Liver (tissue), 9 donors: Measurements from ENCODE around the gene CEP131. TPM values are rescaled to one million over a fixed set of nuclear protein-coding genes. Genes with fewer than 3 reads are reported as not detected.

Experiments used
- DNase-seq: peaks from one replicate; pipeline ENCODE4 v3.0.0-alpha.2; 2017; ENCODE audit warnings: low spot score
- H3K27ac ChIP-seq, 2 donors: one replicate each; pipeline ENCODE4 v1.7.0; 2013; ENCODE audit warnings: inconsistent platforms in 2 of 2, low read length in 2 of 2, control low read depth in 1 of 2, low read depth in 1 of 2, mild to moderate bottlenecking in 1 of 2
- H3K27me3 ChIP-seq, 4 donors: one replicate each; pipeline versions ENCODE4 v1.6.1 to v1.7.0; 2013; ENCODE audit warnings: low read length in 3 of 4, inconsistent platforms in 1 of 4, mild to moderate bottlenecking in 1 of 4, moderate library complexity in 1 of 4; ENCODE audit not compliant: control insufficient read depth in 4 of 4, insufficient read depth in 4 of 4
- H3K36me3 ChIP-seq, 4 donors: one replicate each; pipeline versions ENCODE4 v1.6.1 to v1.7.0; 2013; ENCODE audit warnings: low read length in 3 of 4, mild to moderate bottlenecking in 3 of 4, low read depth in 1 of 4, moderate library complexity in 1 of 4; ENCODE audit not compliant: control insufficient read depth in 4 of 4, insufficient read depth in 3 of 4
- H3K4me1 ChIP-seq, 4 donors: one replicate each; pipeline versions ENCODE4 v1.6.1 to v1.7.0; 2013; ENCODE audit warnings: low read length in 3 of 4, mild to moderate bottlenecking in 3 of 4, moderate library complexity in 1 of 4; ENCODE audit not compliant: control insufficient read depth in 4 of 4, insufficient read depth in 4 of 4
- H3K4me3 ChIP-seq, 3 donors: one replicate each; pipeline versions ENCODE4 v1.6.1 to v1.7.0; 2013; ENCODE audit warnings: low read length in 3 of 3, control low read depth in 1 of 3, low read depth in 1 of 3, mild to moderate bottlenecking in 1 of 3
- H3K9ac ChIP-seq, 2 donors: one replicate each; pipeline ENCODE4 v1.7.0; 2013; ENCODE audit warnings: low read length in 2 of 2, mild to moderate bottlenecking in 2 of 2, moderate library complexity in 2 of 2, control low read depth in 1 of 2, low read depth in 1 of 2
- H3K9me3 ChIP-seq, 4 donors: one replicate each; pipeline versions ENCODE4 v1.6.1 to v1.7.0; 2013; ENCODE audit warnings: low read length in 3 of 4; ENCODE audit not compliant: control insufficient read depth in 4 of 4
- EGR1 ChIP-seq, 2 donors: IDR thresholded peaks; 2 replicates each; pipeline ENCODE4 v1.6.1; 2016 to 2018; ENCODE audit warnings: antibody characterized with exemption in 2 of 2, low read depth in 2 of 2
- FOXA2 ChIP-seq: IDR thresholded peaks from 2 replicates; pipeline ENCODE4 v1.6.1; 2016; ENCODE audit warnings: antibody characterized with exemption
- GABPA ChIP-seq, 2 donors: IDR thresholded peaks in 1 of 2; conservative IDR thresholded peaks in 1 of 2; 2 replicates each; pipeline ENCODE4 v1.6.1; 2016; ENCODE audit warnings: antibody characterized with exemption in 2 of 2, mild to moderate bottlenecking in 1 of 2, moderate library complexity in 1 of 2
- HNF4G ChIP-seq: IDR thresholded peaks from 2 replicates; pipeline ENCODE4 v1.6.1; 2016; ENCODE audit warnings: antibody characterized with exemption
- JUND ChIP-seq, 2 donors: IDR thresholded peaks; 2 replicates each; pipeline ENCODE4 v1.6.1; 2016; ENCODE audit warnings: antibody characterized with exemption in 2 of 2
- NR2F2 ChIP-seq: IDR thresholded peaks from 2 replicates; pipeline ENCODE4 v1.6.1; 2016; ENCODE audit warnings: antibody characterized with exemption
- RAD21 ChIP-seq, 2 donors: IDR thresholded peaks; 2 replicates each; pipeline ENCODE4 v1.6.1; 2016; ENCODE audit warnings: antibody characterized with exemption in 2 of 2, mild to moderate bottlenecking in 2 of 2
- RXRA ChIP-seq, 2 donors: IDR thresholded peaks; 2 replicates each; pipeline ENCODE4 v1.6.1; 2017 to 2018; ENCODE audit warnings: antibody characterized with exemption in 2 of 2, mild to moderate bottlenecking in 1 of 2
- SP1 ChIP-seq: IDR thresholded peaks from 2 replicates; pipeline ENCODE4 v1.6.1; 2018; ENCODE audit warnings: antibody characterized with exemption, mild to moderate bottlenecking
- TAF1 ChIP-seq: conservative IDR thresholded peaks from 2 replicates; pipeline ENCODE4 v1.6.1; 2016; ENCODE audit warnings: antibody characterized with exemption, mild to moderate bottlenecking
- YY1 ChIP-seq: IDR thresholded peaks from 2 replicates; pipeline ENCODE4 v1.6.1; 2016; ENCODE audit warnings: antibody characterized with exemption, mild to moderate bottlenecking
- WGBS: extraction: QIAGEN DNeasy Blood & Tissue Kit; methylation state at CpG from one replicate; pipeline ENCODE4 v1.1.7; 2013; 5-methylcytosine and 5-hydroxymethylcytosine counted together
- polyA plus RNA-seq, 2 donors: library from polyadenylated mRNA; stranded (reverse) in 1 of 2; unstranded in 1 of 2; fragments of 200-250 nt in 1 of 2; fragments of >200 nt in 1 of 2; fragmentation: Nextera tagmentation in 1 of 2; extraction: Ambion mirVana in 1 of 2; gene quantifications; one replicate each; pipeline versions ENCODE4 v1.2.1 to v1.2.3, GENCODE V29; 2013 to 2015
- total RNA-seq, 2 donors: library from RNA; depleted of rRNA; stranded (reverse); fragments of >200 nt; gene quantifications; one replicate each; pipeline ENCODE4 v1.2.3, GENCODE V29; 2014
- TF ChIP-seq, protein P1 (sequence below): IDR thresholded peaks from 2 replicates; pipeline ENCODE4 v1.6.1; 2016; ENCODE audit warnings: antibody characterized with exemption
- TF ChIP-seq, protein P2 (sequence below): IDR thresholded peaks from 2 replicates; pipeline ENCODE4 v1.6.1; 2016; ENCODE audit warnings: antibody characterized with exemption
- TF ChIP-seq, protein P3 (sequence below): IDR thresholded peaks from 2 replicates; pipeline ENCODE4 v1.6.1; 2016; ENCODE audit warnings: antibody characterized with exemption, mild to moderate bottlenecking
- TF ChIP-seq, protein P4 (sequence below): IDR thresholded peaks from 2 replicates; pipeline ENCODE4 v1.6.1; 2016; ENCODE audit warnings: antibody characterized with exemption
- donor health status: healthy.
- donor health status: healthy.
- donor health status: healthy.
- donor health status: healthy.
- donor health status: healthy.

Gene CEP131
- total and polyA plus RNA-seq, 4 donors = 0.71 to 6.3 (median 2.2) TPM

DNA sequence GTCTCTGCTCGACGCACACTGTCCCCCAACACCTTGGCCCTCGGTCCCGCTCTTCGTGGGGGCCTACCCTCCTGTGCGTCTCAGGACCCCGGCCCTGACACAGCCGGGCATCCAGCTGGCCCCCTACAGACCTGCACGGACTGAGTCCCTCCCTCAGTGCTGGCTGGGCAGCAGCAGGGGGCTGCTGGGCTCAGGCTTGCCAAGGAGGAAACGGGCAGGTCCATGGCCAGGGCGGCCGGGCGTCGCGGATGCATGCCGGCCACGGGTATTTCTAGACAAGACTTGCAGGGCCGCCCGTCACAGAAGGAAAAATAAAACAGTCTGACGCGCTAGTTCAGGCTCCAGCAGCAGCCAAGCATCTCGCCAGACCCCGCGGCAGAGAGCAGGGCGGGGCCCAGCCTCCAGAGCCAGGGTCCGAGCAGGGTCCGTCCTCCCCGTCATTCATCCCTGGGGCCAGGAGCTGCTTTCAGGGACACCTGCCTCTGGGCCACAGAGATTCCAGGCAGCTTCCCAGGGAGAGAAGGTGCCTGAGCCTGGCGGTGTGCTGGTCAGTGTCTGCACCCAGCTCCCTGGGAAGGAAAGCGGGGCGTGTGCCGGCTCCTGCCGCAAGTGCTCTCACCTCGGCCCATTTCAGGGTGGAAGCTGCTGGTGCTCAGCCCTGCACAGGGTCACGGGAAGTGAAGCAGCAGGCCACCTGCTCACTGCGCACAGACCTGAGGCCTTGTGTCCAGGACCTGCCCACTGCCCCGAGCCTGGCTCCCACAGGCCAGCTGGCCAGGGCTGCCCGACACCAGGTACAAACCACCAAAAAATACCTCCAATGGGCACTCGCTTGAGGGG is 64.7 kb downstream of the CEP131 start:
- no peak for DNase-seq
- no peaks in the 10 kb centered on the region for H3K9me3 ChIP-seq
- H3K4me1 ChIP-seq = peaks cover 0 to 2% (median 1%) of the 10 kb centered on the region in 4 donors
- H3K4me3 ChIP-seq = no peak overlapping the region
- H3K27ac ChIP-seq = no peak overlapping the region
- H3K27me3 ChIP-seq = no peaks in the 10 kb centered on the region
- 92% methylated on average over 39 of the region's 39 CpGs for WGBS
- H3K36me3 ChIP-seq = no peaks in the 10 kb centered on the region
- TF ChIP-seq, protein P1, sequence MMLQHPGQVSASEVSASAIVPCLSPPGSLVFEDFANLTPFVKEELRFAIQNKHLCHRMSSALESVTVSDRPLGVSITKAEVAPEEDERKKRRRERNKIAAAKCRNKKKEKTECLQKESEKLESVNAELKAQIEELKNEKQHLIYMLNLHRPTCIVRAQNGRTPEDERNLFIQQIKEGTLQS = no peak
- no peak for TF ChIP-seq FOXA2
- TF ChIP-seq RXRA (IDR thresholded peaks at IDR 0.05) = no peak
- TF ChIP-seq, protein P2, sequence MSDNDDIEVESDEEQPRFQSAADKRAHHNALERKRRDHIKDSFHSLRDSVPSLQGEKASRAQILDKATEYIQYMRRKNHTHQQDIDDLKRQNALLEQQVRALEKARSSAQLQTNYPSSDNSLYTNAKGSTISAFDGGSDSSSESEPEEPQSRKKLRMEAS = no peak
- TF ChIP-seq EGR1 (IDR thresholded peaks at IDR 0.05; ENCODE audit: low read depth in 2 of 2) = no peak
- TF ChIP-seq, protein P3, sequence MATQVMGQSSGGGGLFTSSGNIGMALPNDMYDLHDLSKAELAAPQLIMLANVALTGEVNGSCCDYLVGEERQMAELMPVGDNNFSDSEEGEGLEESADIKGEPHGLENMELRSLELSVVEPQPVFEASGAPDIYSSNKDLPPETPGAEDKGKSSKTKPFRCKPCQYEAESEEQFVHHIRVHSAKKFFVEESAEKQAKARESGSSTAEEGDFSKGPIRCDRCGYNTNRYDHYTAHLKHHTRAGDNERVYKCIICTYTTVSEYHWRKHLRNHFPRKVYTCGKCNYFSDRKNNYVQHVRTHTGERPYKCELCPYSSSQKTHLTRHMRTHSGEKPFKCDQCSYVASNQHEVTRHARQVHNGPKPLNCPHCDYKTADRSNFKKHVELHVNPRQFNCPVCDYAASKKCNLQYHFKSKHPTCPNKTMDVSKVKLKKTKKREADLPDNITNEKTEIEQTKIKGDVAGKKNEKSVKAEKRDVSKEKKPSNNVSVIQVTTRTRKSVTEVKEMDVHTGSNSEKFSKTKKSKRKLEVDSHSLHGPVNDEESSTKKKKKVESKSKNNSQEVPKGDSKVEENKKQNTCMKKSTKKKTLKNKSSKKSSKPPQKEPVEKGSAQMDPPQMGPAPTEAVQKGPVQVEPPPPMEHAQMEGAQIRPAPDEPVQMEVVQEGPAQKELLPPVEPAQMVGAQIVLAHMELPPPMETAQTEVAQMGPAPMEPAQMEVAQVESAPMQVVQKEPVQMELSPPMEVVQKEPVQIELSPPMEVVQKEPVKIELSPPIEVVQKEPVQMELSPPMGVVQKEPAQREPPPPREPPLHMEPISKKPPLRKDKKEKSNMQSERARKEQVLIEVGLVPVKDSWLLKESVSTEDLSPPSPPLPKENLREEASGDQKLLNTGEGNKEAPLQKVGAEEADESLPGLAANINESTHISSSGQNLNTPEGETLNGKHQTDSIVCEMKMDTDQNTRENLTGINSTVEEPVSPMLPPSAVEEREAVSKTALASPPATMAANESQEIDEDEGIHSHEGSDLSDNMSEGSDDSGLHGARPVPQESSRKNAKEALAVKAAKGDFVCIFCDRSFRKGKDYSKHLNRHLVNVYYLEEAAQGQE = no peak
- no peak for TF ChIP-seq SP1
- TF ChIP-seq, protein P4, sequence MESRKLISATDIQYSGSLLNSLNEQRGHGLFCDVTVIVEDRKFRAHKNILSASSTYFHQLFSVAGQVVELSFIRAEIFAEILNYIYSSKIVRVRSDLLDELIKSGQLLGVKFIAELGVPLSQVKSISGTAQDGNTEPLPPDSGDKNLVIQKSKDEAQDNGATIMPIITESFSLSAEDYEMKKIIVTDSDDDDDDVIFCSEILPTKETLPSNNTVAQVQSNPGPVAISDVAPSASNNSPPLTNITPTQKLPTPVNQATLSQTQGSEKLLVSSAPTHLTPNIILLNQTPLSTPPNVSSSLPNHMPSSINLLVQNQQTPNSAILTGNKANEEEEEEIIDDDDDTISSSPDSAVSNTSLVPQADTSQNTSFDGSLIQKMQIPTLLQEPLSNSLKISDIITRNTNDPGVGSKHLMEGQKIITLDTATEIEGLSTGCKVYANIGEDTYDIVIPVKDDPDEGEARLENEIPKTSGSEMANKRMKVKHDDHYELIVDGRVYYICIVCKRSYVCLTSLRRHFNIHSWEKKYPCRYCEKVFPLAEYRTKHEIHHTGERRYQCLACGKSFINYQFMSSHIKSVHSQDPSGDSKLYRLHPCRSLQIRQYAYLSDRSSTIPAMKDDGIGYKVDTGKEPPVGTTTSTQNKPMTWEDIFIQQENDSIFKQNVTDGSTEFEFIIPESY = no peak
- no peak for TF ChIP-seq RAD21 (IDR thresholded peaks at IDR 0.05)
- no peak for TF ChIP-seq GABPA (IDR thresholded peaks at IDR 0.05 in 1 of 2, conservative IDR thresholded peaks at IDR 0.05 in 1 of 2)
- no peak for TF ChIP-seq JUND (IDR thresholded peaks at IDR 0.05)
- TF ChIP-seq YY1 = no peak
- no peak for TF ChIP-seq TAF1
- no peak for TF ChIP-seq NR2F2
- TF ChIP-seq HNF4G = no peak
- no peak overlapping the region for H3K9ac ChIP-seq
